HepG2 (cell line): Measurements from ENCODE around the gene GALNT10. TPM values are rescaled to one million over a fixed set of nuclear protein-coding genes. Genes with fewer than 3 reads are reported as not detected.
A peak's percentile ranks its signal among the peaks of the same experiment; 100 is the strongest.

ENCODE experiments used
- ARID2 ChIP-seq: sonication (generic); formaldehyde crosslinking; IDR thresholded peaks from 2 replicates; pipeline ENCODE4 v1.8.1; 2022; ENCODE audit warnings: mild to moderate bottlenecking, missing genetic modification reagents, borderline replicate concordance
- ARID5B ChIP-seq: IDR thresholded peaks from 2 replicates; pipeline ENCODE4 v1.4.0; 2020; ENCODE audit warnings: mild to moderate bottlenecking, missing genetic modification reagents
- BCL6 ChIP-seq: IDR thresholded peaks from 2 replicates; pipeline ENCODE4 v1.6.1; 2016; ENCODE audit warnings: missing genetic modification reagents, missing compliant biosample characterization
- FOXA3 ChIP-seq: IDR thresholded peaks from 2 replicates; pipeline ENCODE4 v1.6.1; 2016; ENCODE audit warnings: missing genetic modification reagents, missing compliant biosample characterization
- HDAC6 ChIP-seq: fragments of 200-600 bp; sonication (generic); IDR thresholded peaks from 2 replicates; pipeline ENCODE4 v1.7.0; 2017; ENCODE audit warnings: mild to moderate bottlenecking, antibody characterized with exemption, low read length, low read depth
- IRF1 ChIP-seq: sonication (generic); formaldehyde crosslinking; IDR thresholded peaks from 2 replicates; pipeline ENCODE4 v1.4.0; 2020; ENCODE audit warnings: low read depth, mild to moderate bottlenecking, missing genetic modification reagents
- MEF2D ChIP-seq: sonication (generic); formaldehyde crosslinking; IDR thresholded peaks from 2 replicates; pipeline ENCODE4 v1.5.1; 2020; ENCODE audit warnings: mild to moderate bottlenecking, missing genetic modification reagents
- NCOA2 ChIP-seq: sonication (generic); formaldehyde crosslinking; IDR thresholded peaks from 2 replicates; pipeline ENCODE4 v1.8.0; 2022; ENCODE audit warnings: inconsistent platforms
- RELA ChIP-seq: sonication (generic); formaldehyde crosslinking; IDR thresholded peaks from 2 replicates; pipeline ENCODE4 v1.4.0; 2020; ENCODE audit warnings: missing genetic modification reagents
- RFXAP ChIP-seq: sonication (generic); formaldehyde crosslinking; IDR thresholded peaks from 2 replicates; pipeline ENCODE4 v1.4.0; 2020; ENCODE audit warnings: missing genetic modification reagents, borderline replicate concordance
- RNF2 ChIP-seq: fragments of 450-650 bp; conservative IDR thresholded peaks from 2 replicates; pipeline ENCODE4 v1.6.1; 2016; ENCODE audit warnings: low read depth
- SIN3A ChIP-seq: IDR thresholded peaks from 2 replicates; pipeline ENCODE4 v1.6.1; 2011; ENCODE audit warnings: low read depth, mild to moderate bottlenecking, control low read depth, low read length, borderline replicate concordance
- ZNF12 ChIP-seq: sonication (generic); formaldehyde crosslinking; IDR thresholded peaks from 2 replicates; pipeline ENCODE4 v1.5.0; 2020; ENCODE audit warnings: missing genetic modification reagents
- ZNF205 ChIP-seq: IDR thresholded peaks from 2 replicates; pipeline ENCODE4 v1.6.1; 2018; ENCODE audit warnings: missing biosample characterization, missing genetic modification reagents
- ZNF362 ChIP-seq: sonication (generic); formaldehyde crosslinking; IDR thresholded peaks from 2 replicates; pipeline ENCODE4 v1.4.0; 2020; ENCODE audit warnings: missing genetic modification reagents, mild to moderate bottlenecking, borderline replicate concordance
- ZNF451 ChIP-seq: sonication (generic); formaldehyde crosslinking; IDR thresholded peaks from 2 replicates; pipeline ENCODE4 v1.5.0; 2020; ENCODE audit warnings: mild to moderate bottlenecking, missing genetic modification reagents
- ZNF468 ChIP-seq: sonication (generic); formaldehyde crosslinking; IDR thresholded peaks from 2 replicates; pipeline ENCODE4 v1.8.0; 2022; ENCODE audit warnings: mild to moderate bottlenecking, moderate library complexity, missing genetic modification reagents
- ZNF543 ChIP-seq: sonication (generic); formaldehyde crosslinking; IDR thresholded peaks from 2 replicates; pipeline ENCODE4 v1.4.0; 2020; ENCODE audit warnings: mild to moderate bottlenecking, missing genetic modification reagents
- ZNF557 ChIP-seq: sonication (generic); formaldehyde crosslinking; IDR thresholded peaks from 2 replicates; pipeline ENCODE4 v1.4.0; 2020; ENCODE audit warnings: missing genetic modification reagents
- ZNF615 ChIP-seq: sonication (generic); formaldehyde crosslinking; IDR thresholded peaks from 2 replicates; pipeline ENCODE4 v1.5.0; 2020; ENCODE audit warnings: mild to moderate bottlenecking, missing genetic modification reagents, borderline replicate concordance
- ZNF619 ChIP-seq: sonication (generic); formaldehyde crosslinking; IDR thresholded peaks from 2 replicates; pipeline ENCODE4 v1.4.0; 2020; ENCODE audit warnings: mild to moderate bottlenecking, missing genetic modification reagents
- ZNF883 ChIP-seq: sonication (generic); formaldehyde crosslinking; IDR thresholded peaks from 2 replicates; pipeline ENCODE4 v1.5.1; 2020; ENCODE audit warnings: mild to moderate bottlenecking, missing genetic modification reagents; ENCODE audit errors: not compliant biosample characterization
- ZXDC ChIP-seq: sonication (generic); formaldehyde crosslinking; IDR thresholded peaks from 2 replicates; pipeline ENCODE4 v1.5.0; 2020; ENCODE audit warnings: mild to moderate bottlenecking, missing genetic modification reagents
- polyA plus RNA-seq, 8 experiments: library from polyadenylated mRNA; depleted of rRNA in 3 of 8; stranded (reverse) in 7 of 8; unstranded in 1 of 8; fragments of >200 nt; fragmentation: Illumina TruSeq in 4 of 8; extraction: Trizol in 4 of 8; gene quantifications; 2 replicates each; pipeline versions ENCODE4 v1.2.1 to v1.2.3, GENCODE V29; 2011 to 2016; ENCODE audit warnings: low read depth in 4 of 8, missing spikeins in 1 of 8, mixed read lengths in 1 of 8; ENCODE audit not compliant: insufficient read depth in 1 of 8
- total RNA-seq, 5 experiments: library from RNA; depleted of rRNA; stranded (reverse); fragments of >200 nt; fragmentation: Illumina TruSeq; extraction: Trizol; gene quantifications; 2 replicates each; pipeline ENCODE4 v1.2.3, GENCODE V29; 2016; ENCODE audit warnings: low read depth in 1 of 5

Gene GALNT10
- total and polyA plus RNA-seq, 2 of the 13 experiments (the other 11 are each of a cell fraction or from before 2014, with no cell fraction given) = 8.1 to 11.2 TPM

GRCh38 chr5:154285661-154286408 is 95.3 kb downstream of the GALNT10 start (continued):
- TF ChIP-seq BCL6 = no peak
- TF ChIP-seq FOXA3 (CRISPR knock-in tag) = peak; percentile 30; the same call in 1 of the 2 replicates
- TF ChIP-seq SIN3A = no peak
- no peak for TF ChIP-seq ZNF468
- TF ChIP-seq MEF2D (CRISPR knock-in tag) = no peak
- no peak for TF ChIP-seq RNF2
- TF ChIP-seq ZNF12 (CRISPR knock-in tag) = no peak
- TF ChIP-seq NCOA2 (CRISPR knock-in tag) = no peak
- no peak for TF ChIP-seq ZXDC (CRISPR knock-in tag)
- TF ChIP-seq HDAC6 = no peak
- no peak for TF ChIP-seq ZNF619 (CRISPR knock-in tag)
- no peak for TF ChIP-seq ARID2
- TF ChIP-seq IRF1 (CRISPR knock-in tag) = no peak
- TF ChIP-seq RELA (CRISPR knock-in tag) = no peak
- no peak for TF ChIP-seq ZNF883 (CRISPR knock-in tag)
- TF ChIP-seq ZNF362 (CRISPR knock-in tag) = no peak
- TF ChIP-seq ZNF557 (CRISPR knock-in tag) = no peak
- no peak for TF ChIP-seq ZNF615 (CRISPR knock-in tag)
- no peak for TF ChIP-seq ZNF205 (CRISPR knock-in tag)
- no peak for TF ChIP-seq ZNF543 (CRISPR knock-in tag)
- TF ChIP-seq RFXAP (CRISPR knock-in tag) = no peak
- peak; percentile 33; the same call in 1 of the 2 replicates for TF ChIP-seq ARID5B (CRISPR knock-in tag)
- TF ChIP-seq ZNF451 (CRISPR knock-in tag) = no peak
